ENCODE results near the gene KL. TPM values are rescaled to one million over a fixed set of nuclear protein-coding genes. Genes with fewer than 3 reads are reported as not detected.

KL gene
- total and polyA plus RNA-seq, 4 donors = 1.4 to 24.5 (median 5.7) TPM

DNA sequence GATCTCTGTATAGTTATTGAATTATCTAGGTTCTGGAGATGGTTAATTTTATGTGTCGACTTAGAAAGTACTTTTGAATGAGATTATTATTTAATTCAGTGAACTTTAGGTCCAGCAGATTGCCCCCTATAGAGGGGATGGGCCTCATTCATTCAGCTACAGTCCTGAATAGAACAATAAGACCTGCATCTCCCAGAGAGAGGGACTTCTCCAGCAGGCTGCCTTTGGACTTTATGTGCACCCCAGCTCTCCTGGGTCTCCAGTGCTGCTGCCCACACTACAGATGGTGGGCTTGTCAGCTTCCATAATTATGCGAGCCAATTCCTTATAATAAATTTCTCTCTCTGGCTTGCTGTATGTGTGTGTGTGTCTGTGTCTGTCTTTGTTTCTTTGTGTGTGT lies 39.3 kb upstream of the KL start:
- H3K27ac ChIP-seq (ENCODE audit: low read depth in 1 of 2, low read length in 1 of 2) = no peak overlapping the region
- no peaks in the 10 kb centered on the region for H3K36me3 ChIP-seq (ENCODE audit: control insufficient read depth in 4 of 4, insufficient read depth in 4 of 4, low read length in 4 of 4)
- H3K4me3 ChIP-seq = no peak overlapping the region
- no peak for TF ChIP-seq CTCF (IDR thresholded peaks at IDR 0.05; ENCODE audit: control extremely low read depth, extremely low read depth)
- 87 to 93% methylated on average over 2 of the region's 2 CpGs for WGBS, 2 donors
- ATAC-seq (ENCODE audit: insufficient read depth, low FRiP score) (no peak), DNase-seq (no peak)
- H3K27me3 ChIP-seq (ENCODE audit: control insufficient read depth in 3 of 3, insufficient read depth in 3 of 3, low read length in 2 of 3) = no peaks in the 10 kb centered on the region
- H3K4me1 ChIP-seq (ENCODE audit: control insufficient read depth in 5 of 5, insufficient read depth in 5 of 5, low read length in 5 of 5) = no peaks in the 10 kb centered on the region
- no peaks in the 10 kb centered on the region for H3K9me3 ChIP-seq (ENCODE audit: control insufficient read depth in 4 of 4, insufficient read depth in 3 of 4, low read length in 3 of 4)
- H3K9ac ChIP-seq (ENCODE audit: insufficient read depth in 1 of 2, low read length in 2 of 2) = no peak overlapping the region

- ATAC-seq (ENCODE audit: insufficient read depth, low FRiP score) (no peak), DNase-seq (no peak)
- WGBS, 2 donors = 84 to 96% methylated on average over 7 of the region's 7 CpGs
- no peaks in the 10 kb centered on the region for H3K36me3 ChIP-seq (ENCODE audit: control insufficient read depth in 4 of 4, insufficient read depth in 4 of 4, low read length in 4 of 4)
- no peaks in the 10 kb centered on the region for H3K27me3 ChIP-seq (ENCODE audit: control insufficient read depth in 3 of 3, insufficient read depth in 3 of 3, low read length in 2 of 3)
- no peaks in the 10 kb centered on the region for H3K4me1 ChIP-seq (ENCODE audit: control insufficient read depth in 5 of 5, insufficient read depth in 5 of 5, low read length in 5 of 5)
- H3K4me3 ChIP-seq = no peak overlapping the region
- no peaks in the 10 kb centered on the region for H3K9me3 ChIP-seq (ENCODE audit: control insufficient read depth in 4 of 4, insufficient read depth in 3 of 4, low read length in 3 of 4)
- TF ChIP-seq CTCF (IDR thresholded peaks at IDR 0.05; ENCODE audit: control extremely low read depth, extremely low read depth) = no peak
- no peak overlapping the region for H3K9ac ChIP-seq (ENCODE audit: insufficient read depth in 1 of 2, low read length in 2 of 2)
- no peak overlapping the region for H3K27ac ChIP-seq (ENCODE audit: low read depth in 1 of 2, low read length in 1 of 2)
Measured at GRCh38 chr13:32977321-32977720, 38.9 kb upstream of the KL start.

DNA sequence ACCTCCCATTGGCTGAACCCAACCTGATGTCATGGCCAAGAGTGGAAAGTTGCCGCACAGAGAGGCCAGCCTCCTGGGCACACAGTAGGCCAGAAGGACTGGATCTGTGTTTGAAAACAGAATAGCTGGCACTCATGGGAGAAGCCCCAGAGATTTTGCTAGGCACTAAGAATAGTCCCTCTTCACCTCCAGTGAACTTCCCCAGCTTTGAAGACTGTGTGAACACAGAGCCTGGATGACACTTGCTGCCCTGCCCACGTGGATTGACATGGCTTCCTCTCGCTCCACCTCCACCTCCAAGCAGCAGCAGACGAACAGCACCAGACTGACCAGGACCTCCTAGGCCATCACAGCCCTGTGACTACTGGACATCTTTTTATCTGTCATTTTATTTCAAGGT lies 37.9 kb upstream of the KL start:
- DNase-seq = no peak
- 87 to 88% methylated on average over 4 of the region's 4 CpGs for WGBS, 2 donors
- H3K9me3 ChIP-seq (ENCODE audit: control insufficient read depth in 4 of 4, insufficient read depth in 3 of 4, low read length in 3 of 4) = no peaks in the 10 kb centered on the region
- TF ChIP-seq CTCF (IDR thresholded peaks at IDR 0.05; ENCODE audit: control extremely low read depth, extremely low read depth) = no peak
- no peak overlapping the region for H3K27ac ChIP-seq (ENCODE audit: low read depth in 1 of 2, low read length in 1 of 2)
- no peak for ATAC-seq (ENCODE audit: insufficient read depth, low FRiP score)
- H3K36me3 ChIP-seq (ENCODE audit: control insufficient read depth in 4 of 4, insufficient read depth in 4 of 4, low read length in 4 of 4) = no peaks in the 10 kb centered on the region
- no peak overlapping the region for H3K4me3 ChIP-seq
- H3K9ac ChIP-seq (ENCODE audit: insufficient read depth in 1 of 2, low read length in 2 of 2) = no peak overlapping the region
- H3K27me3 ChIP-seq (ENCODE audit: control insufficient read depth in 3 of 3, insufficient read depth in 3 of 3, low read length in 2 of 3) = no peaks in the 10 kb centered on the region
- H3K4me1 ChIP-seq (ENCODE audit: control insufficient read depth in 5 of 5, insufficient read depth in 5 of 5, low read length in 5 of 5) = no peaks in the 10 kb centered on the region

- no peak overlapping the region for H3K4me3 ChIP-seq
- ATAC-seq (ENCODE audit: insufficient read depth, low FRiP score) (no peak), DNase-seq (peak in 1 of 3 donors; percentile 36)
- peaks cover 0 to 2% (median 0%) of the 10 kb centered on the region in 4 donors for H3K9me3 ChIP-seq (ENCODE audit: control insufficient read depth in 4 of 4, insufficient read depth in 3 of 4, low read length in 3 of 4)
- 66 to 69% methylated on average over 3 of the region's 3 CpGs for WGBS, 2 donors
- no peak overlapping the region for H3K27ac ChIP-seq (ENCODE audit: low read depth in 1 of 2, low read length in 1 of 2)
- no peaks in the 10 kb centered on the region for H3K4me1 ChIP-seq (ENCODE audit: control insufficient read depth in 5 of 5, insufficient read depth in 5 of 5, low read length in 5 of 5)
- no peaks in the 10 kb centered on the region for H3K27me3 ChIP-seq (ENCODE audit: control insufficient read depth in 3 of 3, insufficient read depth in 3 of 3, low read length in 2 of 3)
- no peak for TF ChIP-seq CTCF (IDR thresholded peaks at IDR 0.05; ENCODE audit: control extremely low read depth, extremely low read depth)
- no peaks in the 10 kb centered on the region for H3K36me3 ChIP-seq (ENCODE audit: control insufficient read depth in 4 of 4, insufficient read depth in 4 of 4, low read length in 4 of 4)
- no peak overlapping the region for H3K9ac ChIP-seq (ENCODE audit: insufficient read depth in 1 of 2, low read length in 2 of 2)
Measured at GRCh38 chr13:32983058-32983457, 33.2 kb upstream of the KL start.
